Mucosa of stomach (tissue), 1 donor: ENCODE data around the gene APRT.

Source experiments
- H3K27me3 ChIP-seq: one replicate; pipeline ENCODE4 v1.7.0; 2013; ENCODE audit warnings: mild to moderate bottlenecking, low read length; ENCODE audit not compliant: control insufficient read depth, insufficient read depth
- H3K36me3 ChIP-seq: one replicate; pipeline ENCODE4 v1.7.0; 2013; ENCODE audit warnings: low read length; ENCODE audit not compliant: control insufficient read depth, insufficient read depth
- H3K4me1 ChIP-seq: one replicate; pipeline ENCODE4 v1.7.0; 2013; ENCODE audit warnings: mild to moderate bottlenecking, low read length; ENCODE audit not compliant: control insufficient read depth, insufficient read depth
- H3K4me3 ChIP-seq: one replicate; pipeline ENCODE4 v1.7.0; 2013; ENCODE audit warnings: low read length
- H3K9ac ChIP-seq: one replicate; pipeline ENCODE4 v1.7.0; 2013; ENCODE audit warnings: mild to moderate bottlenecking, low read length, moderate library complexity
- H3K9me3 ChIP-seq: one replicate; pipeline ENCODE4 v1.7.0; 2013; ENCODE audit warnings: mild to moderate bottlenecking, low read length, moderate library complexity; ENCODE audit not compliant: control insufficient read depth
- donor health status: Pancreatic carcinoma.

Gene APRT

GRCh38 chr16:88839745-88840599, 28.2 kb upstream of the APRT start:
- Histone ChIP-seq H3K4me1 (no peaks in the 10 kb centered on the region), H3K9ac (no peak overlapping the region), H3K9me3 (no peaks in the 10 kb centered on the region), H3K4me3 (no peak overlapping the region), H3K27me3 (no peaks in the 10 kb centered on the region), H3K36me3 (no peaks in the 10 kb centered on the region)

GRCh38 chr16:88839026-88839529, 27.4 kb upstream of the APRT start:
- Histone ChIP-seq H3K4me1 (no peaks in the 10 kb centered on the region), H3K9ac (no peak overlapping the region), H3K4me3 (no peak overlapping the region), H3K9me3 (no peaks in the 10 kb centered on the region), H3K36me3 (no peaks in the 10 kb centered on the region), H3K27me3 (no peaks in the 10 kb centered on the region)

GRCh38 chr16:88838566-88838965, 26.8 kb upstream of the APRT start:
- Histone ChIP-seq H3K27me3 (no peaks in the 10 kb centered on the region), H3K36me3 (no peaks in the 10 kb centered on the region), H3K4me1 (no peaks in the 10 kb centered on the region), H3K4me3 (no peak overlapping the region), H3K9ac (no peak overlapping the region), H3K9me3 (no peaks in the 10 kb centered on the region)

GRCh38 chr16:88837806-88838205, 26.1 kb upstream of the APRT start:
- Histone ChIP-seq H3K9me3 (no peaks in the 10 kb centered on the region), H3K36me3 (no peaks in the 10 kb centered on the region), H3K4me1 (no peaks in the 10 kb centered on the region), H3K9ac (no peak overlapping the region), H3K27me3 (no peaks in the 10 kb centered on the region), H3K4me3 (no peak overlapping the region)

- Histone ChIP-seq H3K9me3 (no peaks in the 10 kb centered on the region), H3K36me3 (no peaks in the 10 kb centered on the region), H3K4me1 (no peaks in the 10 kb centered on the region), H3K27me3 (no peaks in the 10 kb centered on the region), H3K4me3 (no peak overlapping the region), H3K9ac (no peak overlapping the region)
Observed at GRCh38 chr16:88836791-88837190, 25.1 kb upstream of the APRT start.

- Histone ChIP-seq H3K9ac (no peak overlapping the region), H3K27me3 (no peaks in the 10 kb centered on the region), H3K4me1 (no peaks in the 10 kb centered on the region), H3K9me3 (no peaks in the 10 kb centered on the region), H3K4me3 (no peak overlapping the region), H3K36me3 (no peaks in the 10 kb centered on the region)
Observed at GRCh38 chr16:88835818-88836217, 24.1 kb upstream of the APRT start.

GRCh38 chr16:88835383-88835782, 23.7 kb upstream of the APRT start:
- no peaks in the 10 kb centered on the region for H3K9me3 ChIP-seq
- H3K36me3 ChIP-seq, result no peaks in the 10 kb centered on the region
- H3K4me3 ChIP-seq, result no peak overlapping the region
- no peaks in the 10 kb centered on the region for H3K27me3 ChIP-seq
- no peak overlapping the region for H3K9ac ChIP-seq
- H3K4me1 ChIP-seq, result no peaks in the 10 kb centered on the region

- H3K4me1 ChIP-seq, result no peaks in the 10 kb centered on the region
- no peaks in the 10 kb centered on the region for H3K36me3 ChIP-seq
- no peak overlapping the region for H3K9ac ChIP-seq
- no peaks in the 10 kb centered on the region for H3K27me3 ChIP-seq
- no peak overlapping the region for H3K4me3 ChIP-seq
- H3K9me3 ChIP-seq, result no peaks in the 10 kb centered on the region
Observed at GRCh38 chr16:88834670-88835069, 22.9 kb upstream of the APRT start.

- no peak overlapping the region for H3K4me3 ChIP-seq
- H3K9ac ChIP-seq, result no peak overlapping the region
- no peaks in the 10 kb centered on the region for H3K27me3 ChIP-seq
- no peaks in the 10 kb centered on the region for H3K4me1 ChIP-seq
- no peaks in the 10 kb centered on the region for H3K9me3 ChIP-seq
- no peaks in the 10 kb centered on the region for H3K36me3 ChIP-seq
Observed at GRCh38 chr16:88833086-88833485, 21.4 kb upstream of the APRT start.

GRCh38 chr16:88831838-88832237, 20.1 kb upstream of the APRT start:
- Histone ChIP-seq H3K9ac (no peak overlapping the region), H3K9me3 (no peaks in the 10 kb centered on the region), H3K27me3 (no peaks in the 10 kb centered on the region), H3K4me3 (no peak overlapping the region), H3K4me1 (no peaks in the 10 kb centered on the region), H3K36me3 (no peaks in the 10 kb centered on the region)

GRCh38 chr16:88830783-88831182, 19.1 kb upstream of the APRT start:
- no peaks in the 10 kb centered on the region for H3K36me3 ChIP-seq
- no peaks in the 10 kb centered on the region for H3K9me3 ChIP-seq
- H3K27me3 ChIP-seq, result no peaks in the 10 kb centered on the region
- no peak overlapping the region for H3K4me3 ChIP-seq
- H3K9ac ChIP-seq, result no peak overlapping the region
- H3K4me1 ChIP-seq, result peaks cover 8% of the 10 kb centered on the region

GRCh38 chr16:88830258-88830657, 18.5 kb upstream of the APRT start:
- H3K9ac ChIP-seq, result no peak overlapping the region
- H3K9me3 ChIP-seq, result no peaks in the 10 kb centered on the region
- no peaks in the 10 kb centered on the region for H3K36me3 ChIP-seq

More at GRCh38 chr16:88830258-88830657, 18.5 kb upstream of the APRT start:
- Histone ChIP-seq H3K4me1 (peaks cover 10% of the 10 kb centered on the region), H3K27me3 (no peaks in the 10 kb centered on the region), H3K4me3 (no peak overlapping the region)
